HG03108 (cell line): Measurements from ENCODE around the gene ADPRHL1.
A peak's percentile ranks its signal among the peaks of the same experiment; 100 is the strongest.
"Not testable (repeated sequence)": the region's sequence is repeated elsewhere in the genome, so short reads cannot be mapped to it uniquely, and the experiment has no call there.

Experiments
- ATAC-seq: cut with Tn5 transposase; IDR thresholded peaks from one replicate; pipeline ENCODE4 v1.9.1; 2021; ENCODE audit warnings: moderate library complexity; ENCODE audit not compliant: unreplicated experiment

ADPRHL1 gene

GRCh38 chr13:113403255-113404104, 49.8 kb downstream of the ADPRHL1 start:
- ATAC-seq = no peak

GRCh38 chr13:113402471-113403254, 50.6 kb downstream of the ADPRHL1 start:
- ATAC-seq = no peak

GRCh38 chr13:113401452-113402415, 51.6 kb downstream of the ADPRHL1 start:
- no peak for ATAC-seq

GRCh38 chr13:113400621-113401451, 52.5 kb downstream of the ADPRHL1 start:
- ATAC-seq = no peak

- ATAC-seq = no peak
Observed at GRCh38 chr13:113399755-113400149, 53.5 kb downstream of the ADPRHL1 start.

- ATAC-seq = no peak
Observed at GRCh38 chr13:113398963-113399754, 54.1 kb downstream of the ADPRHL1 start.

- no peak for ATAC-seq
Observed at GRCh38 chr13:113397608-113398425, 55.5 kb downstream of the ADPRHL1 start.

- ATAC-seq = no peak
Observed at GRCh38 chr13:113394339-113394640, 59.0 kb downstream of the ADPRHL1 start.

- peak; percentile 90 for ATAC-seq
Observed at GRCh38 chr13:113393563-113394338, 59.5 kb downstream of the ADPRHL1 start.

- ATAC-seq = no peak
Observed at GRCh38 chr13:113393226-113393562, 60.1 kb downstream of the ADPRHL1 start.

GRCh38 chr13:113390874-113391497, 62.3 kb downstream of the ADPRHL1 start:
- no peak for ATAC-seq

- not testable (repeated sequence) for ATAC-seq
Observed at GRCh38 chr13:113389586-113389985, 63.7 kb downstream of the ADPRHL1 start.

GRCh38 chr13:113387396-113387795, 65.9 kb downstream of the ADPRHL1 start:
- ATAC-seq = no peak

- ATAC-seq = no peak
Observed at GRCh38 chr13:113383089-113383488, 70.2 kb downstream of the ADPRHL1 start.

GRCh38 chr13:113382542-113382941, 70.7 kb downstream of the ADPRHL1 start:
- not testable (repeated sequence) for ATAC-seq

- ATAC-seq = no peak
Observed at GRCh38 chr13:113378825-113379224, 74.5 kb downstream of the ADPRHL1 start.

- no peak for ATAC-seq
Observed at GRCh38 chr13:113374511-113375175, 78.6 kb downstream of the ADPRHL1 start.
